ENCODE data around the gene STX8.

- TF ChIP-seq REST (IDR thresholded peaks at IDR 0.05; ENCODE audit: insufficient read depth in 1 of 2, low read depth in 2 of 2, low read length in 2 of 2) (no peak), TAF1 (IDR thresholded peaks at IDR 0.05; ENCODE audit: borderline replicate concordance, insufficient read depth, low read length) (no peak), POLR2AphosphoS5 (IDR thresholded peaks at IDR 0.05; ENCODE audit: low read depth, low read length) (no peak)
These were observed 6.5 kb downstream of the STX8 start for GRCh38 chr17:9568957-9569588.
